Fibroblast of gingiva (primary cell): ENCODE data around the gene SFXN5.

Source experiments
- DNase-seq: peaks from one replicate; pipeline ENCODE4 v3.0.0-alpha.2; 2011; ENCODE audit warnings: low read depth

SFXN5 gene

GRCh38 chr2:72994282-72994990 lies 77.1 kb downstream of the SFXN5 start:
- no peak for DNase-seq

- DNase-seq, result no peak
Observed at GRCh38 chr2:72993933-72994280, 77.6 kb downstream of the SFXN5 start.

GRCh38 chr2:72993147-72993932 lies 78.2 kb downstream of the SFXN5 start:
- peak; percentile 20 for DNase-seq

DNA sequence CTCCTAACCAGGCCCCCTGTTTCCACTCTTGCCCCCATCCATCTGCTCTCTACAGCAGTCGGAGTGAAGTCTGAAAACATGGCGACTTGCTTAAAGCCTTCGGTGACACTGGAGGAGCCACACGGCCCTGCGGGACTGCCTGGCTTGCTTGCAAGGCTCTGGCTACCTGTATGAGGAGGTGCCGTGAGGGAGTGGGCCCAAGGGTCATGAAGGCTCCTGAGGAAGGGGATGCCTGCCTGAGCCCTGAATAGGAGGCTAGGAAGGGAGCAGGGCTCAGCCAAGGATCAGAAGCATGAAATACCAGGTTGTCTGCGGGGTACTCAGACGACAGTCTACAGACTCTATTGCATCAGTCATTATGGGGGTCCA lies 78.8 kb downstream of the SFXN5 start:
- no peak for DNase-seq

DNA sequence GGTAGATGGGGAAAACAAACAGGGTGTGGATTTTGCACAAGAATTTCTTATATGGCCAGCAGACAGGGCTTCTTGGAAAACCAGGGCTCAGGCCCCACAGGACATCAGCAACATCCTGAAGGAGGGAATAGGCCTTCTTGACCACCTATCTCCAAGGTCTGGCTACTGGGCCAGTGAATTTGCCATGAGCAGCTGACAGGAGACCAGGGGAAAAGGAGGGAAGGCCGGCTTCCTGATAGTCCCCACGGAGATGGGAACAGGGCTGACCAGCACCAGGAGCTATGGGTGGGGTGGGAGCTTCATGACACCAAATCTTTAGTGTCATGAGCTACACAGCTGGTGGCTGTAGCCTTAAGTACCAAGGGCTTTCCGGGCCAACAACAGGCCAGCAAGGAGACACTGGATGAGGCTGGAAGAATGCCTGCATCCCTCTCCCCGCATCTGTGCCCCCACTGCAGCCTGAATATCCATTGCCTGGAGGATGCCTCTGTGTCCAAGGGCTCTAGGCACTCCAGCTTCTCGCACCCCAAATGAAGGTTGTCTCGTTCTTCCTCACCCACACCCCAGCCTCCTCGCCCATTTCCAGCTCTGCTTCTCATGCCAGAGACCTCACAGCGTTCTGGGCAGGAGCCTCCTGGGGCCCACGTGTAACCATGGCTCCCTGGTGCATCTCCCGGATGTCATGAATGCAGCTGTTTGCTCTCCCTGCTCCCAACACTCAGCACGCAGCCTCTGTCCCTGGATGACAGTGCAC lies 79.4 kb downstream of the SFXN5 start:
- no peak for DNase-seq

- DNase-seq, result no peak
Observed at GRCh38 chr2:72991439-72991725, 80.1 kb downstream of the SFXN5 start.

- no peak for DNase-seq
Observed at GRCh38 chr2:72990695-72991438, 80.6 kb downstream of the SFXN5 start.

DNA sequence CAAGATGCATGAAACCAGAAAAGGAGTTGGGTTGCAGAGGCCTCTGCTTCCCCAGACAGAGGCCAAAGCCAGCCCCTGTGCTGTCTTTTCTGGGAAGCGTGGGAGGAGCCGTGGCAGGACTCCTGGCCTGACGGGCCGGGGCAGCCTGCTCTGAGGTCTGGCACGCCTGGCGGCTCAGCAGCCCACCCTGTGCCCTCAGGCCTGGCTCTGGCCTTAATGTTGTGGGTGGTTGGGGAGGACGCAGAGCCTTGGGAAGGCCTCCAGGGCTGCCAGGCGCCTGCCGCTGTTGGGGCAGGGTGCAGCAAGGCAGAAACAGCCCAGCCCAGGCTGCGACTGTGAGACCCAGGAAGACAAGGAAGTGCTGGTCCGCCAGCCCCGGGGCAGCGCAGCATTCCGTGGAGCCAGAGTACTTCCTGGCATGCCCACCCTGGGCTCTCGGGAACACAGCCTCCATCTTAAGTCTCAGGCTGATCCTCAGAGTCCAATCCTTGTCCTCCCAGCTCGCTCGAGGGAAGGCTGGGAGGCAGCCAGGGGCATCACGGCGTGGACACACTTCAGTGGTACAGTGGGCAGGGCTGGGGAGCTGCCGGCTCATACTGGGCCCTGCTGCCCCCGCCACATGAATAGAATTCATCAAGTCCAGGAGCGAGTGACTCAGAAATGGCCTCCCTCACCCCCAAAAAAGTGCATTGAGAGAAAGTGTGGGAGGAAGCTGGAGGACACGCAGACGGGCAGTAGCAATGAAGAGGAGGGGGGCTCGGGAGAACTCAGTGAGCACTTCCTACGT lies 81.5 kb downstream of the SFXN5 start:
- peak; percentile 44 for DNase-seq

- no peak for DNase-seq
Observed at GRCh38 chr2:72988726-72989273, 82.7 kb downstream of the SFXN5 start.

- no peak for DNase-seq
Observed at GRCh38 chr2:72988041-72988440, 83.5 kb downstream of the SFXN5 start.

GRCh38 chr2:72985891-72986683 lies 85.4 kb downstream of the SFXN5 start:
- DNase-seq, result no peak

DNA sequence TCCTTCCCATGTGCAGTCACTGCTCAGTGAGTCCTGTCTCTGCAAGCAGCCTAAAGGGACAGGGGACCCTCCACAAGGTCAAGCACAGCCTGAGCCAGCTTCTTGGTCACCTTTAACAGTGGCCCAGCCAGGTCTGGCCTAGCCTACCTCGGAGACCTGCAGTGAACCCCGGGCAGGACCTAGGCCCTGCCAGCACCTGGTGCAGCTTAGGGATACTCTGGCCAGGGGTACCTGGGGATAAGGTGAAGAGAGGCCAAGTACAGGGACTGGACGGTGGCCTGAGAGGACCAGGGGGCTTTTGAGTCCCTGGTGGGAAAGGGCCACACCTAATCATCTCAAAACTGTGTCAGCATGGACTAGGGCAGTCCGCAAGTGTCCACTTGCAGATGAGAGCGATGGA lies 86.4 kb downstream of the SFXN5 start:
- no peak for DNase-seq

- no peak for DNase-seq
Observed at GRCh38 chr2:72984172-72984671, 87.3 kb downstream of the SFXN5 start.

DNA sequence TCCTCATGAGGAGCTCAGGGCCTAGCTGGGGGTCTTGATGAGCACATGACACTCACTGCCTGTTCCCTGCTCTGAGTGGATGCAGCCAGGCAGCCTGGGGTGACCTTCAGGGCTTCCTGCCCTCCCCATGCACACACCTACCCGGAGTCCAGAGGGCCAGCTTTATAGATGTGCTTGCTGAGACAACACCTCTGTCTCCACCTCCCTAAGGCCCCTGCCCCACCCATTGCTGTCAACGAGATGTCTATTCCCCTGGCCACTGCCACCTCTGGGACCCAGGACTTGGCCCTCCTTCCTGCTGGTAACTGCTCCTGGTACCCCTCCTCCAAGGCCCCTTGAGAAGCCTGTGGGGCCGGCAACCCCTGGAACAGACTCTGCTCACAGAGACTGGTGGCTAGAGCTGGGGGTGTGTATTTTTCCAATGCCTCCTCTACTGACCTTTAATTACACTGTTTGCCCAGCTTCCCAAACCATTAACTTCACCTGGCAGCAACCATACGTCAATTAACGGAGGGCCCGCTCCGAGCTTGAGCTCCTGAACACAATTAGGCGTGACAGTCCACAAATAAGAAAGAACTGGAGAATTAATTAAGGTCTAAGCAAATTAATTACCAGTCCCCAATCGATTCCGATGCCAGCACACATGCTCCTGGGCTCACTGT lies 87.9 kb downstream of the SFXN5 start:
- no peak for DNase-seq

DNA sequence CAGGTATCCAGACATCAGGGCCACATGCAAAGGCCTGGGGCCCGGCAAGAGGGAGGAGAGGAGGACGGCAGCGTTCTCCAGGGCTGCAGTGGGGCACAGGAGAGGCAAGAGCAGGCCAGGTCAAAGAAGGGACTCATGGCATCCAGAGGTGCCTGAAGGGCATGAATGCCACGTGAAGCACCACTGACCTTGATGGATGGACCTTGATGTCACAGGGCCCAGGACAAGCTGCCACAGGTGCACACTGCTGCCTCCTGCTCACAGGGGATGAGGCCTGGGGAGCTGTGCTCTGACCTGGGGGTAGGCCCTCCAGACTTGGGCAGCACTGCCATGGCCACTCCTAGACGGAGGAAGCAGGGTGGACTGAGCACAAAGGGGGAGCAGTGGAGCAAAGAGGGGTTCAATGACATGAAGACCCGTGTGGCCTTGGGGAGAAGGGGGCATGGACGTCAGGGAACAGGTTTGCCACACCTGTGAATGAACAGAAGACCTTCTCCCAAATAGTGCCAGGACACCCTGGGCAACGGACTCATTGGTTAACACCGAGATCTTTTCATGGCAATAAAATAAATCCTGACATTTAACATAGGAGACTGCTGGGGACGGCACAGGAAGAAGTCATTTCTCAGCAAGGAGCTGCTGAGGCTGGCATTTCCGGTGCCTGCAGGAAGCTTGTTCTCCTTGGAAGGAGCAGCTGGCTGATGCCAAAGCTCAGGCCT lies 88.6 kb downstream of the SFXN5 start:
- DNase-seq, result no peak

- DNase-seq, result no peak
Observed at GRCh38 chr2:72982219-72982618, 89.3 kb downstream of the SFXN5 start.

GRCh38 chr2:72981536-72981935 lies 90.0 kb downstream of the SFXN5 start:
- DNase-seq, result no peak

GRCh38 chr2:72980535-72981217 lies 90.8 kb downstream of the SFXN5 start:
- no peak for DNase-seq

DNA sequence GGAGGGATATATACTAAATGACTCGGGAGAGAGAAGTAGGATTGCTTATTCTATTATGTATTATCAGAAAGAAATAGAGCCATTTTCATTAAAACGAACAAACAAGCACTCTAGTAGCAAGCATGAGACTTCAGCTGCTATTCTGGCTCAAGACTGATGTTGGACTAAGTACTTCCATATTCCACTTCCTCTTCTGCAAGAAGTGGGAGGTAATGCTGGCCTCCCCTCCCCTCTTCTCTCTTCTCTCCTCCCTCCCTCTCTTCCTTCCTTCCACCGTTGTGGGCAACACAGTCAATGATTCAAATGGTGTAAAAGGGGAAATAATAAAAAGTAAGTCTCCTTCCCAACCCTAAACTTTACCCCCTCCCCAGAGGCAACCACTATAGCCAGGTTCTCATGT lies 91.6 kb downstream of the SFXN5 start:
- DNase-seq, result no peak
